Breast epithelium (tissue), 3 donors: ENCODE data around the gene C14orf180.

Experiments
- POLR2A ChIP-seq: fragments of 450-650 bp; IDR thresholded peaks from one replicate; pipeline ENCODE4 v1.6.1; 2016; ENCODE audit warnings: antibody characterized with exemption, mild to moderate bottlenecking, moderate library complexity
- POLR2AphosphoS5 ChIP-seq, 3 donors: sonication (generic); formaldehyde crosslinking; IDR thresholded peaks; one replicate each; pipeline ENCODE4 v1.6.1; 2017; ENCODE audit warnings: antibody characterized with exemption in 3 of 3
- TF ChIP-seq, protein P1 (sequence below), 3 donors: fragments of 450-650 bp; IDR thresholded peaks; one replicate each; pipeline ENCODE4 v1.5.1; 2016 to 2017; ENCODE audit warnings: antibody characterized with exemption in 3 of 3, mild to moderate bottlenecking in 3 of 3, moderate library complexity in 3 of 3

DNA sequence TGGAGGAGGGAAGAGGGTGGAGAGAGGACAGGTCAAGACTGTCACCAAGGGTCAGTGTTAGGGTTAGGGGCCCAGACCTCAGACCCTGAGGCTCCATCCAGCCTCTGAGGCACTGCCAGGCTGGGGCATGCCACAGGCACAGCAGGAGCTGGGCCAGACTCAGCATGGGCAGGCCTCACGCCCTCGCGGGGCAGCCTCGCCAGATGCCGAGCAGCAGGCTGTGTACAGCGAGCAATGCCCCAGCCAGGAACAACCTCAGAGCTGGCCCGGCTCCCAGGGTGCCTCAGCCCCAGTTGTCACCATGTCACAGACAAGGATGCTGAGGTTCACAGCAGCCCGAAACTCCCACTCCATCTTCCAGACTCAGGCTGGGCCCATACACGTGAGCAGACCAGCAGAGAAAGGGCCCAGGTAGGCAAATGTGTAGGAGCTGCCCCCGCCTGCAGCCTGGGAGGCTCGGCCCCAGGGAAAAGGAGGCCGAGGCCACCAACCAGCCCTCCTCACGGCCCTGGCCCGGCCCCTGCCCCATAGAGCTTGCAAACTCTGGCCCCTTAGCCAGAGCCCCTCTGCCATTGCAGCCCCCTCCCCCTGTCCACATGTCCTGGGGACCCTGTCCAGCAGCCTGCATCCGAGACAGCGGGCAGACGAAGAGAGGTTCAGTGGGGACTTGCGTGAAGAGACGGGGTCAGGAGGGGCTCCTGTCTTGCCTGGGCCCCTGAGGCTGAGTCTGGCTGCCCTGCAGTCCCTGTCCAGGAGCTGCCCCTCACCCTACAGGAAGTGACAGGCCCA is 7.5 kb downstream of the C14orf180 start:
- TF ChIP-seq, protein P1, sequence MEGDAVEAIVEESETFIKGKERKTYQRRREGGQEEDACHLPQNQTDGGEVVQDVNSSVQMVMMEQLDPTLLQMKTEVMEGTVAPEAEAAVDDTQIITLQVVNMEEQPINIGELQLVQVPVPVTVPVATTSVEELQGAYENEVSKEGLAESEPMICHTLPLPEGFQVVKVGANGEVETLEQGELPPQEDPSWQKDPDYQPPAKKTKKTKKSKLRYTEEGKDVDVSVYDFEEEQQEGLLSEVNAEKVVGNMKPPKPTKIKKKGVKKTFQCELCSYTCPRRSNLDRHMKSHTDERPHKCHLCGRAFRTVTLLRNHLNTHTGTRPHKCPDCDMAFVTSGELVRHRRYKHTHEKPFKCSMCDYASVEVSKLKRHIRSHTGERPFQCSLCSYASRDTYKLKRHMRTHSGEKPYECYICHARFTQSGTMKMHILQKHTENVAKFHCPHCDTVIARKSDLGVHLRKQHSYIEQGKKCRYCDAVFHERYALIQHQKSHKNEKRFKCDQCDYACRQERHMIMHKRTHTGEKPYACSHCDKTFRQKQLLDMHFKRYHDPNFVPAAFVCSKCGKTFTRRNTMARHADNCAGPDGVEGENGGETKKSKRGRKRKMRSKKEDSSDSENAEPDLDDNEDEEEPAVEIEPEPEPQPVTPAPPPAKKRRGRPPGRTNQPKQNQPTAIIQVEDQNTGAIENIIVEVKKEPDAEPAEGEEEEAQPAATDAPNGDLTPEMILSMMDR (IDR thresholded peaks at IDR 0.05): no peak
- no peak for TF ChIP-seq POLR2A
- TF ChIP-seq POLR2AphosphoS5 (IDR thresholded peaks at IDR 0.05): no peak
